Measurements from ENCODE around the gene CDC42BPG.
"Not testable (repeated sequence)": the region's sequence is repeated elsewhere in the genome, so short reads cannot be mapped to it uniquely, and the experiment has no call there.

Gene CDC42BPG

DNA sequence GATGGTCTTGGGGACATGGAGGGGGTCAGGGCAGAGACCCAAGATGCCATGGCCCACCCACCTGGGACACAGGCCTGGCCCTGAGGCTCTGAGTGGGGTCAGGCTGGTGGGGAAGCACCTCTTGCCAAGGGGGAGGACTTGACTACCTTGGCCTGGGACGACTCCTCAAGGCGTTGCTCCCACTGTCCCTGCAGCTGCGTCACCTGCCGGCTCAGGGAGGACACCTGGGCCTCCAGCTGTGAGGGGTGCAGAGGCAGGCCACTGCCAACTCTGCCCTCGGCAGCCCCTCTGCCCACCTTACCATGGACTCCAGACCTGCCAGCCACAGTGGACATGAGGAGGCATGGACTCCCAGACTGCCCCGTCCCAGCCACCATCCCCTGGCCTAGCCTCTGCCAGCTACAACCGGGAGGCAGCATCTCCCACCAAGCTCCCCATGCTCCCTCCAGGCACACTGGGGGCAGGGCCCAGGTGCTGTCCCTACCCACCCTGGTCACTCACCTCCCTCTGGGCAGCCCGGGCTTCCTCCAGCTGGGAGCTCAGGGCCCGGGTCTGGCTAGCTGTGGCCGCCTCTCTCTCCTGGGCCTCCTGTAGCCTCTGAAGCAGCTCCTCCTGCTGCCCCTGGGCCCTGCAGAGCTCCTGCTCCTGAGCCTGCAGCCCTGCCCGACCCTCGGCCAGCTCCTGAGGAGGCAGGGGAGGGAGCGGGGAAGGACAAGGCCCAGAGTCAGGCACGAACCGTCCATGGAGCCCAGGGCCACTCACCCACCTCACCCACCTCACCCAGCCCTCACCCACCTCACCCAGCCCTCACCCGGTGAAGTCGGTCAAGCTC lies 8.6 kb downstream of the CDC42BPG start:
- no peak for DNase-seq (ENCODE audit: low read depth in 2 of 2)

DNA sequence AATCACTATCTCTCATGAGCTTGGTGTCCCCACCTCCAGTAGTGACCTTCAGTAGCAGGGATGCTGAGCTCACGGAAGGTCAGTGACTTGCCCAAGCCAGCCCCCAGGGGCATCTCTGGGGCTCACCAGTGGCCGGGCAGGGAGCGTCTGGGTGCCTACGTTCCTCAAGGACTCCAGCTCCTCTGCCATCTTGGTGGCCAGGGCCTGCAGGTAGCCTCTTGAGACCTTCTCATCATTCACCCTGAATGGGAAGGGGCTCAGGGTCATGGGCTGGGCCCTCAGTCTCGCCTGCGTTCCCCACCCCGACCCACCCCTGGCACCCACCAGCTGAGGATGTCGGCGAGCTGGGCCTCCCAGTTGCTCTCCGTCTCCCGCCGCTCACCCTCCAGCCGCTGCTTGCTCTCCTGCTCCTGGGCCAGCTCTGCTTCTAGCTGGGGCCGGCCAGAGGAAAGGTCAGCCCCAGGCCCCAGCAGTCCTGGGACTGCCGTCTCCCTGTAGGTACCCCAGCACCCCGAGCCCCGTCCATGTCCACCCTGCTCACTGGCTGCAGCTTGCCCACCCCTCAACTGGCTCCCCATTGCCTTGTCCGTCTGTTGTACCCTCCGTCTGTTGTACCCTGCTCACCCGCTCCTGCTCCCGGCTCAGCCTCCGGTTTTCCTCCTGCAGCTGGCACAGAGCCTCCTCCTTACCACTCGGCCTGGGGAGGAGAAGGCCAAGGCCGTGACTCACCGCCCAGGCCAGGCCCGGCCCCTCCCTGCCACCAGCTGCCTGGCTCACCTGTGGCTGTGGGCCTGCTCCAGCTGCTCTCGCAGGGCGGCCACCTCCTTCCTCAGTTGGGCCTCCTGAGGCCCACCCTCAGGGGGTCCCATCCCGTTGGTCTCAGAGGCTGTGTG lies 9.5 kb downstream of the CDC42BPG start:
- DNase-seq (ENCODE audit: low read depth in 2 of 2) = no peak

GRCh38 chr11:64834031-64834722 lies 10.3 kb downstream of the CDC42BPG start:
- DNase-seq (ENCODE audit: low read depth in 2 of 2) = no peak

GRCh38 chr11:64833509-64833908 lies 10.9 kb downstream of the CDC42BPG start:
- DNase-seq (ENCODE audit: low read depth in 2 of 2) = no peak

DNA sequence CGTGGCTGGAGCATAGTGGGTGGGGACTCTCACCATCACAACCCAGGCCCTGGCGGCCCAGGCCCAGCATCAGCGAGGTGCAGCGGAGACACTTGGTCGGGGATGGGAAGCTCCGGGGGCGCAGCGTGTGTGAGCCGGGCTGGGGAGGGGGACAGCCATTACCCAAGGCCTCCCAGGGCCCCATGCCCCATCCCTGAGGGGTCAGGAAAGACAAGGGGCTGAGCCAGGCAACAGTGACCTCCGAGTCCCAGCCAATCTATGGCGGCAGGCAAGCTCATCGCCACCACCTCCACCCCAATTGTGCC lies 11.3 kb downstream of the CDC42BPG start:
- no peak for DNase-seq (ENCODE audit: low read depth in 2 of 2)

- no peak for DNase-seq (ENCODE audit: low read depth in 2 of 2)
Measured at GRCh38 chr11:64832467-64833197, 11.8 kb downstream of the CDC42BPG start.

DNA sequence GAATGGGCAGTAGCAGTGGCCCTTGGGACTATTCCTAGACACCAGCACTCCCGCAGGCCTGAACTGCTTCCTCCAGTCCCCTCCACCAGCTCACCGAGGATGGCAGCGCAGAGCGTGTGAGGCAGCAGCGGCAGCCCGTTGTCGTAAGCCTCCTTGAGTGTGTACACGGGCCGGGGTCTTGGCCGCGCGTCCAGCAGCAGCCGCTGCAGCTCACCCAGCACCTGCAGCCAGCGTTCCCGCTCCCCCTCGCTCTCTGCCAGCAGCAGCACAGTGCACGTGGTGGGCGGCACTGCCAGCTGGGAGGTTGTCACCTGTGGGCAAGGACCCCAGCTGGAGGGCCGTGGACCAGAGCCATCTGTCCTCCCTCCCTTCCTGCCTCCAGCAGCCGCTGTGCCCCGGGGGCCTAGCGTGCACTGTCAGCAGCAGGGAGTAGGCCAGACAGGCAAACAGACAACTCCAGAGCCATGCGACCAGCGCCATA lies 13.0 kb downstream of the CDC42BPG start:
- no peak for DNase-seq (ENCODE audit: low read depth in 2 of 2)

DNA sequence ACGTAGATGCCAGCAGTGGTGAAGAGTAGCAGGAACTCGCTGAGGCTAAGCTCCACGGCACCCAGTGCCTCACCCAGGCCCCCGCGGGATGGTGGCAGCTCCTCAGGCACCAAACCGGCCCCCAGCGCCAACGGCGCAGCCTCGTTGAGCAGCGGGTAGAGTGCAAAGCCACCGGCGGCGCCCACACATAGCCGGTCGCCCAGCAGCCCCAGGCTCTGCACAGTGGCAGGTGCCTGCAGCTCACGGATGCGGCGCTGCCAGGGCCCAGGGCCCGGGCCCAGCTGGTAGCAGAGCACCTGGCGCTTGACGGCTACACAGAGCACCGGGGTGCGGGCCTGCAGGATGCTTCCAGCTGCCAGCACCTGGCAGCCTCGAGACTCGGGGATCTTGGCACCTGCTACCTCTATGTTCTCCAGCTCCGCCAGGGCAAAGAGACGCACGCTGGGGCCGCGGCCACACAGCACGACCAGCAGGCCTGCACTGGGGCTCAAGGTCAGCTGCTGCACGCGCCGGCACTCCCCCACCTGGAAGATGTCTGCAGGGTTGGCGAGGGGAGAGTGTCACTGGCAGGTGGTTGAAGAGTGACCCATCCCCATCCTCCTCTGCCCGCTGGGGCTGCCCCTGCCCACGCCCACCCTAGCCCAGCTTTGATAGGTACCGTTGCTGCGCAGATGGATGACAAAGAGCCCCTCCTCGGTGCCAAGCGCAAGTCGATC lies 14.8 kb downstream of the CDC42BPG start:
- DNase-seq (ENCODE audit: low read depth in 2 of 2) = no peak

GRCh38 chr11:64827451-64827839 lies 17.0 kb downstream of the CDC42BPG start:
- no peak for DNase-seq (ENCODE audit: low read depth in 2 of 2)

DNA sequence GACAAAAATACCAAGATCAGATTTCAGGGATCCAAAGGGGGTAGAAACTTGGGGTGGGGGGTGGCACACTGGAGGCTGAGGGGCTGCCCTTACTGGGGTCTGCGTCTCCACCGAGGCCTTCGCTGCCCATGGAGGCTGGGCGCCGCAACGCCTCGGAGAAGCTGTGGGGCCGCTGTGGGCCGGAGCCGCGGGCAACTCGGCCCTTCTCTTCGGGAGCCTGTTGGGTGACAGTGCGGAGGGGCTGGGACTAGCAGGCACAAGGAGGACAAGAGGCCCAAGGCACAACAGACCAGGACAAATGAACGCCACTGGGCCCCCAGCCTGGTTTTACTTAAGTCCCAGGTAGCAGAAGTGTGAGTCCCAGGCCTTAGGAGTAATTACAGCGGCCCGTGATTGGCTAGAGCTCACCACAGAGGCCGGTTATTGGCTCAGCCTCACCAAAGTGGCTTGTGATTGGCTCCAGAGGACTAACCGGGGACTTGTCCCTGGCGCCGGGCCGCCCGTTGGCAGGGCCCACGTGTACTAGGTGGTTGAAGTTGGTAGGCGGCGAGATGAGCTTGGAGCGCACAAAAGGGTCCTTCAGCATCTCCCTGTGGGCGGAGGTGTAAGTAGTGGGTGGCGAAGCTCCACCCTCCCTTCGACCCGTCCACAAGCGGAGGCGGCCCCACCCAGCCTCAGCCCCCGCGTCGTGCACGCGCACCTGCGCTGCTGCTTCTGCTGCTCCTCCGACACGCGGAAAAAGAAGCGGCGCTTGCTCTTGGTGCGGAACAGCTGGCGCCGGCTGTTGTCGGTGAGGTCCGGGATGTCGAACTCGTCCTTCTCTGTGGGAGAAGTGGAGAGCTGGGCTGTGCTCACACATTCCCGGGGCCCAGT lies 17.6 kb downstream of the CDC42BPG start:
- DNase-seq (ENCODE audit: low read depth in 2 of 2) = no peak

DNA sequence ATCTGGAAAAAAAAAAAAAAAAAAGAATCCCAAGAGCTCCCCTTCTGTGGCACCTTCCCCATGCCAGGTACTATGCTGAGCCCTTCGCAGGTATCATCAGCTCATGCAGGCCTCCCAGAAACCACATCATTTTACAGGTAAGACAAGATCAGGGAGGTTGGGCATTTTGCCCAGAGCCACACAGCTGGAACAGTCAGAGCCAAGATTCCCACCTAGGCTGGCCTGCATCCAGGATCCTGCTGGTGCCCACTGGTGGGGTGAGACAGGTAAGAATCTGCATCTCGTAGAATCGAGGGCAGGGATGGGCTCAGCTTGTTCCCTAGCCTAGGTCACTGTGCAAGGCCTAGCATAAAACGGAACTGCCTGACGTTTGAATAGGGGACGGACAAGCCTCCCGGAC lies 18.4 kb downstream of the CDC42BPG start:
- DNase-seq (ENCODE audit: low read depth in 2 of 2) = no peak

- DNase-seq (ENCODE audit: low read depth in 2 of 2) = no peak
Measured at GRCh38 chr11:64823568-64824119, 20.8 kb downstream of the CDC42BPG start.

DNA sequence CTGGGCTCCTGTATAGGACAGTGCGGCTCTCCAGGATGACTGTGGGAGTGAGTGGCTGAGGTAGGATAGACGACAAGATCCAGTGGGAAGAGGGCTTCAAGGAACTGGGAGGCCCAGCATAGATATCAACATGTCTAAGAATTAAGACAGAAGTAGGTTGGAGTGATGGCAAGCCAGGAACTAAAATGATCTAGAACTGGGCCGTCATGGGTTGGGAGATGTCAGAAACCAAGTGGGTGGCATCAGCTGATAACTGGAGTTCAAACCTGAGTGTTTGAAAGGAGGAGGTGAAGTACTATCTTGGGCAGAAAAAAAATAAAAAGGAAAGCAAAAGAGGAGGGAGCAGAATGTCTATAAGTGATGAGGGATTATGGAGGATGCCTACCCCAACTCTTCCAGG lies 27.0 kb downstream of the CDC42BPG start:
- no peak for DNase-seq (ENCODE audit: low read depth in 2 of 2)

DNA sequence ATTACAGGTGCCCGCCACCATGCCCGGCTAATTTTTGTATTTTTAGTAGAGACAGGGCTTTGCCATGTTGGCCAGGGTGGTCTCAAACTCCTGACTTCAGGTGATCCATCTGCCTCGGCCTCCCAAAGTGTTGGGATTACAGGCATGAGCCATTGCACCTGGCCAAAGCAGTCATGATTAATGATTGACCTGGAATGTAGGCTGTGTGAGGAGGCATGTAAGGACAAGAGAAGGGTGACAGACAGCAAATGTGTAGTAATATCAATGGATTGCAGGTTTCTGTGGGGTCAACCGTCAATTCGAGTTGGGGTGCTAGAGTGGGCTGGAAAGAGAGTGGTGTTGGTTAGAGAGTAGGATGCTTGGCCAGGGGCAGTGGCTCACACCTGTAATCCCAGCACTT lies 29.0 kb downstream of the CDC42BPG start:
- DNase-seq (ENCODE audit: low read depth in 2 of 2) = not testable (repeated sequence)

DNA sequence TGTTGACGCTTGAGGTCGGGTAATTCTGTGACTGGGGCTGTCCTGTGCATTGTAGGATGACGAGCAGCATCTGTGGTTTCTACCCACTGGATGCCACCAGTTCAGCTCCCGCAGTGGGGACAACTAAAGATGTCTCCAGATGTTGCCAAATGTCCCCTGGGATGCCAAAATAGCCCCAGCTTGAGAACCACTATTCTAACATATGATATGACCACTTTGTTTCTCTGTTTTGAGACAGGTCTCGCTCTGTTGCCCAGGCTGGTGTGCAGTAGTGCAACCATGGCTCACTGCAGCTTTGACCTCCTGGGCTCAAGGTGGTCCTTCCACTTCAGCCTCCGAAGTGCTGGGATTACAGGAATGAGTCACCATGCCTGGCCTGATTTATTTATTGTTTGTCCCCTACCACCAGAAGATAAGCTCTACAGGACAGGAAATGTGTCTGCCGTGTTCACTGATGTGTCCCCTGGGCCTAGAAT lies 29.7 kb downstream of the CDC42BPG start:
- DNase-seq (ENCODE audit: low read depth in 2 of 2) = no peak

GRCh38 chr11:64813826-64814225 lies 30.6 kb downstream of the CDC42BPG start:
- DNase-seq (ENCODE audit: low read depth in 2 of 2) = no peak

DNA sequence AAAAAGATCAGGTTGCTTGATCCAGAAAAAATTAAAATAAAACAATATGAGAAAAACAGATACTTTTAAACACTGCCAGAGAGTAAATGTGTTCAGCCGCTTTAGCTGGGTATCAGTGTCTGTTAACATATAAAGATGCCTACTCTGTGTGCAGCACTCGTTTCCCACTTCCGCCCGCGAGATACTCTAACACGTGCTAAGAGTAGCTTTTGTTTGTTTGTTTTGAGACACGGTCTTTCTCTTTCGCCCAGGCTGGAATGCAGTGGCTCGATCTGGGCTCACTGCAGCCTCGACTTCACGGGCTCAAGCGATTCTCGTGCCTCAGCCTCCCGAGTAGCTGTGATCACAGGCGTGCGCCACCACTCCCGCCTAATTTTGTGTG lies 33.6 kb downstream of the CDC42BPG start:
- no peak for DNase-seq (ENCODE audit: low read depth in 2 of 2)

DNA sequence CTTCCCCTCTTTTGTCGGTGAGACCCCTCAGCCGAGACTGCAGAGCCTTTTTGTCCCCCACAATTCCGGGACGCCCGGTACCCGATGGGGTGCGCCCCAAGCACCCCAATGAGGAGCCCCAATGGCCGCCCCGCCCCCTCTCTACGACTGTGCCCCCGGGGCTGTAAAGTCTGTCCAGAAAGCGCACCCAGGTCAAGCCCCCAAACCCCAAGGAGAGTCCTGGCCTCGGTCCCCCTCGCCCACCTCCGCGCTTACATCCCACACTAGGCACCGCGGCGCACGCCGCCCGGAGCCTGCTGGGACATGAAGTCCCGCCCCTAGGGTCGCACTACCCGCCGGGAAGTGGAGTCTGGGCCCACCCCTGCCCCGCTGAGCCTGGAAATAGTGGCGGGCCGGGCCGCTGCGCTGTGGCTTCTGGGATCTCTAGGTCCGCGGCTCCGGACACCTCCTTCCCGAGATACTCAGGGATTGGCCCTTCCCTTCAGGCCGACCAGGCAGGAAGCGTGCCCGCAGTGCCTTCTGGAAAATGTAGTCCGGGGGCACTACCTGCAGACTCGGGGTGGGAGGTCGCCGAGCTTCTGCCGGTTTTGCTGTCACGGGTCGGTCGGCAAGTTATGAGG lies 34.1 kb downstream of the CDC42BPG start, which contains the start of gene MEN1:
Gene MEN1, minus strand, starts transcription at position 281 of the 620 bp plus-strand sequence. CDS start 442 bp downstream, outside the sequence.
- DNase-seq (ENCODE audit: low read depth in 2 of 2) = peak; percentile 77 to 83

DNA sequence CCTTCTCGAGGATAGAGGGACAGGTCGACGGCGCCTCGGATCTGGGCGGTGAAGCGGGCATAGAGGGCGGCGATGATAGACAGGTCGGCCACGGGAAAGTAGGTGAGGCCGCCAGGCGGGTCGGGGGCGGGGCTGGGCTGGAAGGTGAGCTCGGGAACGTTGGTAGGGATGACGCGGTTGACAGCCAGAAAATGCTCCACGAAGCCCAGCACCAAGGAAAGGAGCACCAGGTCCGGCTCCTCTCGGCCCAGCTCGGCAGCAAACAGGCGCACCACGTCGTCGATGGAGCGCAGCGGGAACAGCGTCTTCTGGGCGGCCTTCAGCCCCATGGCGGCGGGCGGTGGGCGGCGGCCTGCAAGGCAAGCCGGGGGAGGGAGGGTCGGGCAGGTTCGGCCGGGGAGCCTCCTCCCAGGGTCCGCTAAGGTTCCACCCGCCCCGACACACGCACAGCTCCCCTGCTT lies 34.6 kb downstream of the CDC42BPG start:
- DNase-seq (ENCODE audit: low read depth in 2 of 2) = no peak
